Measurements from ENCODE around the gene SLF2. TPM values are rescaled to one million over a fixed set of nuclear protein-coding genes. Genes with fewer than 3 reads are reported as not detected.
A peak's percentile ranks its signal among the peaks of the same experiment; 100 is the strongest.

The SLF2 gene
- total and polyA plus RNA-seq, 2 of the 8 experiments (the other 6 are each of a cell fraction or from before 2014, with no cell fraction given): 5.5 to 20.9 TPM

- H3K14ac ChIP-seq (ENCODE audit: insufficient read length): no peak overlapping the region
- no peak overlapping the region for H2BK12ac ChIP-seq (ENCODE audit: low read depth, low read length)
- H3K27me3 ChIP-seq (replicated peaks in 1 of 4; ENCODE audit: control insufficient read depth in 3 of 4, extremely low read depth in 1 of 4, insufficient read depth in 3 of 4, low read length in 3 of 4): no peaks in the 10 kb centered on the region
- H3K4me2 ChIP-seq (ENCODE audit: insufficient read depth in 1 of 2, low read depth in 2 of 2, low read length in 2 of 2): no peak overlapping the region
- H3K23me2 ChIP-seq (ENCODE audit: low read depth, low read length): no peaks in the 10 kb centered on the region
- FAIRE-seq: no peak
- no peak overlapping the region for H4K8ac ChIP-seq (ENCODE audit: extremely low read depth, insufficient read depth, low read length)
- H3K4me1 ChIP-seq (replicated peaks in 1 of 4; ENCODE audit: control insufficient read depth in 3 of 4, insufficient read depth in 4 of 4, low read length in 3 of 4): no peaks in the 10 kb centered on the region
- peaks cover 0 to 11% of the 10 kb centered on the region in 2 experiments for H4K20me1 ChIP-seq (replicated peaks in 1 of 2; ENCODE audit: control insufficient read depth in 1 of 2, insufficient read depth in 2 of 2, low read length in 2 of 2)
- no peak overlapping the region for H4K91ac ChIP-seq (replicated peaks; ENCODE audit: insufficient read length, low read length)
- no peak overlapping the region for H2BK120ac ChIP-seq (replicated peaks; ENCODE audit: low read depth, low read length)
- CTCF ChIA-PET (ENCODE audit: partially characterized antibody): interaction anchor here (1.2 to 2.7 kb wide), 2 partner anchors 10 to 36 kb away, joined by 3 to 9 read pairs; no protein-coding TSS in a partner anchor
- no peak overlapping the region for H4K5ac ChIP-seq (ENCODE audit: insufficient read length, low read depth, low read length)
- no peak overlapping the region for H3K56ac ChIP-seq (replicated peaks; ENCODE audit: insufficient read length, low read depth, low read length)
- no peak overlapping the region for H3K9ac ChIP-seq (replicated peaks in 1 of 4; ENCODE audit: extremely low read depth in 1 of 4, low read depth in 3 of 4, low read length in 3 of 4)
- WGBS, 2 experiments (ENCODE audit: extremely low coverage in 1 of 2, insufficient coverage in 1 of 2, insufficient read length in 1 of 2, insufficient replicate concordance in 2 of 2, low coverage in 1 of 2, low lambda C conversion rate in 2 of 2, missing lambda C conversion rate in 1 of 2): 92% methylated on average over 10 of the region's 10 CpGs; no CpG with 5 or more reads in 1 of the 2 experiments
- H3K79me2 ChIP-seq (ENCODE audit: control insufficient read depth in 1 of 2, insufficient read depth in 2 of 2, low read length in 2 of 2): no peaks in the 10 kb centered on the region
- no peak overlapping the region for H2AK5ac ChIP-seq (ENCODE audit: low read depth, low read length)
- no peak overlapping the region for H3K4ac ChIP-seq (replicated peaks; ENCODE audit: insufficient read length, low read depth, low read length)
- no peak overlapping the region for H3K18ac ChIP-seq (ENCODE audit: extremely low read depth, low read length)
- POLR2A ChIA-PET (ENCODE audit: partially characterized antibody): interaction anchor here (1.1 kb wide), 1 partner anchor 9 kb away, joined by 3 read pairs; no protein-coding TSS in a partner anchor
- no peak overlapping the region for H2BK20ac ChIP-seq (ENCODE audit: low read length)
- H2BK5ac ChIP-seq (ENCODE audit: low read depth, low read length): no peak overlapping the region
- no peak overlapping the region for H2AFZ ChIP-seq (ENCODE audit: low read length)
- H3K4me3 ChIP-seq (ENCODE audit: extremely low read depth in 1 of 4, insufficient read depth in 2 of 4, low read depth in 3 of 4, low read length in 4 of 4): no peak overlapping the region
- TF ChIP-seq CBX8 (IDR thresholded peaks at IDR 0.05; ENCODE audit: borderline replicate concordance, low read depth, low read length) (no peak), RAD21 (IDR thresholded peaks at IDR 0.05 in 1 of 2, conservative IDR thresholded peaks at IDR 0.05 in 1 of 2; ENCODE audit: low read depth in 2 of 2, low read length in 2 of 2) (no peak), CHD2 (IDR thresholded peaks at IDR 0.05; ENCODE audit: low read length) (no peak), SAP30 (IDR thresholded peaks at IDR 0.05; ENCODE audit: insufficient read depth, insufficient replicate concordance, low read length) (no peak), CTCF (IDR thresholded peaks at IDR 0.05; ENCODE audit: control extremely low read depth in 1 of 3, insufficient read depth in 1 of 3, low read depth in 1 of 3, low read length in 3 of 3) (no peak), BCL11A (IDR thresholded peaks at IDR 0.05; ENCODE audit: low read depth in 2 of 2, low read length in 2 of 2) (no peak), KDM1A (IDR thresholded peaks at IDR 0.05; ENCODE audit: borderline replicate concordance, low read length) (no peak), KDM5A (IDR thresholded peaks at IDR 0.05; ENCODE audit: low read length) (no peak), SIN3A (conservative IDR thresholded peaks at IDR 0.05 in 1 of 2, IDR thresholded peaks at IDR 0.05 in 1 of 2; ENCODE audit: low read depth in 1 of 2, low read length in 2 of 2) (no peak), KDM4A (IDR thresholded peaks at IDR 0.05; ENCODE audit: low read depth, low read length, severe bottlenecking) (no peak), SP2 (IDR thresholded peaks at IDR 0.05; ENCODE audit: low read length) (no peak), POLR2A (IDR thresholded peaks at IDR 0.05; ENCODE audit: control extremely low read depth in 1 of 2, low read depth in 2 of 2, low read length in 2 of 2) (no peak)
- H3K9me3 ChIP-seq (ENCODE audit: insufficient read depth in 2 of 2, low read depth in 1 of 2, low read length in 1 of 2): no peaks in the 10 kb centered on the region
- no peaks in the 10 kb centered on the region for H3K79me1 ChIP-seq (ENCODE audit: low read depth, low read length)
- H3K27ac ChIP-seq (ENCODE audit: low read depth, low read length): no peak overlapping the region; the same call in 1 of the 2 replicates
- DNase-seq (ENCODE audit: low read depth in 1 of 2, low spot score in 2 of 2): peak in 1 of 2 experiments; percentile 30
- peaks cover 0 to 18% (median 5%) of the 10 kb centered on the region in 4 experiments; a peak in 4 of 8 replicates for H3K36me3 ChIP-seq (ENCODE audit: control insufficient read depth in 2 of 4, insufficient read depth in 4 of 4, low read length in 3 of 4)
- no peak overlapping the region for H2BK15ac ChIP-seq (ENCODE audit: low read length)
- H3K23ac ChIP-seq (ENCODE audit: insufficient read length): no peak overlapping the region
Measured at GRCh38 chr10:100978901-100979195, 66.1 kb downstream of the SLF2 start.
